ENCODE data around the gene DSC1. TPM values are rescaled to one million over a fixed set of nuclear protein-coding genes. Genes with fewer than 3 reads are reported as not detected.

DSC1 gene
- polyA plus RNA-seq, 4 donors, result 0.14 to 2.9 (median 2.4) TPM

GRCh38 chr18:31105733-31106132, 56.9 kb downstream of the DSC1 start:
- no peak for DNase-seq (ENCODE audit: low read depth in 4 of 4, low spot score in 3 of 4)

- DNase-seq (ENCODE audit: low read depth in 4 of 4, low spot score in 3 of 4), result no peak
These were observed 58.2 kb downstream of the DSC1 start for GRCh38 chr18:31104444-31104843.

GRCh38 chr18:31103423-31103822, 59.2 kb downstream of the DSC1 start:
- DNase-seq (ENCODE audit: low read depth in 4 of 4, low spot score in 3 of 4), result no peak

- DNase-seq (ENCODE audit: low read depth in 4 of 4, low spot score in 3 of 4), result no peak
These were observed 59.7 kb downstream of the DSC1 start for GRCh38 chr18:31102941-31103340.

GRCh38 chr18:31102025-31102684, 60.5 kb downstream of the DSC1 start, which contains the start of gene DSC2:
DSC2 (minus strand) TSS chr18:31102421; CDS start chr18:31101971, 450 bp downstream.
- peak; percentile 16 to 29 (median 22) for DNase-seq (ENCODE audit: low read depth in 4 of 4, low spot score in 3 of 4)

- DNase-seq (ENCODE audit: low read depth in 4 of 4, low spot score in 3 of 4), result peak; percentile 23 to 41 (median 32)
These were observed 61.3 kb downstream of the DSC1 start for GRCh38 chr18:31101183-31102024.

GRCh38 chr18:31100436-31101182, 62.0 kb downstream of the DSC1 start:
- DNase-seq (ENCODE audit: low read depth in 4 of 4, low spot score in 3 of 4), result peak in 3 of 4 donors; percentile 10 to 17 (median 12)

- DNase-seq (ENCODE audit: low read depth in 4 of 4, low spot score in 3 of 4), result no peak
These were observed 63.0 kb downstream of the DSC1 start for GRCh38 chr18:31099450-31100230.

- no peak for DNase-seq (ENCODE audit: low read depth in 4 of 4, low spot score in 3 of 4)
These were observed 63.8 kb downstream of the DSC1 start for GRCh38 chr18:31098878-31099277.

- DNase-seq (ENCODE audit: low read depth in 4 of 4, low spot score in 3 of 4), result no peak
These were observed 65.0 kb downstream of the DSC1 start for GRCh38 chr18:31097666-31098065.

- no peak for DNase-seq (ENCODE audit: low read depth in 4 of 4, low spot score in 3 of 4)
These were observed 68.8 kb downstream of the DSC1 start for GRCh38 chr18:31093880-31094279.

- no peak for DNase-seq (ENCODE audit: low read depth in 4 of 4, low spot score in 3 of 4)
These were observed 69.4 kb downstream of the DSC1 start for GRCh38 chr18:31093294-31093693.

GRCh38 chr18:31091350-31091749, 71.3 kb downstream of the DSC1 start:
- DNase-seq (ENCODE audit: low read depth in 4 of 4, low spot score in 3 of 4), result no peak

- DNase-seq (ENCODE audit: low read depth in 4 of 4, low spot score in 3 of 4), result no peak
These were observed 74.1 kb downstream of the DSC1 start for GRCh38 chr18:31088532-31088931.

- DNase-seq (ENCODE audit: low read depth in 4 of 4, low spot score in 3 of 4), result no peak
These were observed 82.7 kb downstream of the DSC1 start for GRCh38 chr18:31079973-31080372.

Other genes starting within 250 kb of the DSC1 start
- gene DSC3, start 120.1 kb downstream of the DSC1 start, polyA plus RNA-seq (ENCODE audit: insufficient read length in 4 of 4), result 10 to 100 TPM in 1 of 4 donors, 1 to 10 TPM in 3; 1.4 to 17.1 (median 4.2) TPM
- 10 to 100 TPM; 10.4 to 54.9 (median 44.3) TPM for gene DSC2, start 60.4 kb downstream of the DSC1 start, polyA plus RNA-seq (ENCODE audit: insufficient read length in 4 of 4)
- under 1 TPM; 0.06 to 0.18 (median 0.08) TPM for gene DSG1, start 155.3 kb upstream of the DSC1 start, polyA plus RNA-seq (ENCODE audit: insufficient read length in 4 of 4)
- under 1 TPM in 3 of 4 donors, not detected in 1; 0.04 to 0.05 (median 0.04) TPM for gene DSG4, start 213.9 kb upstream of the DSC1 start, polyA plus RNA-seq (ENCODE audit: insufficient read length in 4 of 4)

All from left renal pelvis (tissue), 4 donors.